K562 (cell line): ENCODE measurements around the gene ANKRD33. TPM values are rescaled to one million over a fixed set of nuclear protein-coding genes. Genes with fewer than 3 reads are reported as not detected.

Experiments used
- ARHGAP35 ChIP-seq: fragments of 450-650 bp; IDR thresholded peaks from 2 replicates; pipeline ENCODE4 v1.6.1; 2018; ENCODE audit not compliant: partially characterized antibody
- BACH1 ChIP-seq: fragments of 200-800 bp; sonication (Bioruptor generic); IDR thresholded peaks from 2 replicates; pipeline ENCODE4 v1.6.1; 2016; ENCODE audit warnings: missing genetic modification characterization, missing compliant biosample characterization
- COPS2 ChIP-seq: fragments of 450-650 bp; conservative IDR thresholded peaks from 2 replicates; pipeline ENCODE4 v1.6.1; 2016; ENCODE audit warnings: mild to moderate bottlenecking, moderate library complexity
- ETS2 ChIP-seq: IDR thresholded peaks from 2 replicates; pipeline ENCODE4 v1.6.1; 2016; ENCODE audit warnings: borderline replicate concordance, missing genetic modification characterization, mild to moderate bottlenecking, moderate library complexity, missing compliant biosample characterization; ENCODE audit not compliant: poor library complexity, severe bottlenecking
- GTF2F1 ChIP-seq: IDR thresholded peaks from 2 replicates; pipeline ENCODE4 v1.6.1; 2011; ENCODE audit warnings: low read depth, low read length, improper control_type of control experiment
- HDAC2 ChIP-seq: fragments of 450-650 bp; IDR thresholded peaks from 2 replicates; pipeline ENCODE4 v1.6.1; 2016; ENCODE audit warnings: mild to moderate bottlenecking
- HDAC8 ChIP-seq: fragments of 450-650 bp; IDR thresholded peaks from 2 replicates; pipeline ENCODE4 v1.6.1; 2016; ENCODE audit warnings: mild to moderate bottlenecking, missing genetic modification characterization, moderate library complexity, missing compliant biosample characterization
- JUND ChIP-seq, 2 experiments: IDR thresholded peaks; 2 replicates in 1 of 2; 3 replicates in 1 of 2; pipeline ENCODE4 v1.6.1; 2011; ENCODE audit warnings: borderline replicate concordance in 2 of 2, low read depth in 2 of 2, low read length in 2 of 2, improper control_type of control experiment in 1 of 2, missing biosample characterization in 1 of 2, missing genetic modification characterization in 1 of 2, missing genetic modification reagents in 1 of 2
- LCOR ChIP-seq: sonication (generic); formaldehyde crosslinking; IDR thresholded peaks from 2 replicates; pipeline ENCODE4 v1.8.0; 2022; ENCODE audit warnings: mild to moderate bottlenecking, missing genetic modification reagents
- MXI1 ChIP-seq: IDR thresholded peaks from 2 replicates; pipeline ENCODE4 v1.6.1; 2011; ENCODE audit warnings: low read depth, mild to moderate bottlenecking, improper control_type of control experiment, low read length
- PHF21A ChIP-seq: fragments of 450-650 bp; IDR thresholded peaks from 2 replicates; pipeline ENCODE4 v1.6.1; 2017; ENCODE audit warnings: low read depth, borderline replicate concordance
- PHF8 ChIP-seq: fragments of 200-600 bp; sonication (generic); IDR thresholded peaks from 2 replicates; pipeline ENCODE4 v1.6.1; 2012; ENCODE audit warnings: mixed run types, mild to moderate bottlenecking, inconsistent platforms, low read length, moderate library complexity, borderline replicate concordance
- POLR2A ChIP-seq: fragments of 450-650 bp; conservative IDR thresholded peaks from 2 replicates; pipeline ENCODE4 v1.6.1; 2016
- PYGO2 ChIP-seq: fragments of 450-650 bp; IDR thresholded peaks from 2 replicates; pipeline ENCODE4 v1.6.1; 2016; ENCODE audit warnings: mild to moderate bottlenecking, missing genetic modification characterization, moderate library complexity, missing compliant biosample characterization
- RBM15 ChIP-seq: fragments of 200-400 bp; formaldehyde crosslinking; IDR thresholded peaks from 2 replicates; pipeline ENCODE4 v1.6.1; 2018; ENCODE audit warnings: mild to moderate bottlenecking, low read length, moderate library complexity; ENCODE audit not compliant: insufficient read depth
- RHOXF2B ChIP-seq: fragments of 250-450 bp; sonication (Bioruptor Pico); conservative IDR thresholded peaks from 2 replicates; pipeline ENCODE4 v1.5.1; 2021
- SMARCB1 ChIP-seq: IDR thresholded peaks from 2 replicates; pipeline ENCODE4 v1.6.1; 2011; ENCODE audit warnings: improper control_type of control experiment, low read depth; ENCODE audit not compliant: insufficient read length
- SMARCC2 ChIP-seq: fragments of 450-650 bp; IDR thresholded peaks from 2 replicates; pipeline ENCODE4 v1.6.1; 2017; ENCODE audit warnings: antibody characterized with exemption, moderate library complexity, mild to moderate bottlenecking, low read depth
- TOE1 ChIP-seq, 2 experiments: fragments of 450-650 bp in 1 of 2; sonication (generic) in 1 of 2; formaldehyde crosslinking in 1 of 2; IDR thresholded peaks; 2 replicates each; pipeline versions ENCODE4 v1.7.1 to v1.8.0; 2016 to 2022; ENCODE audit warnings: borderline replicate concordance in 2 of 2, mild to moderate bottlenecking in 2 of 2, antibody characterized with exemption in 1 of 2, inconsistent platforms in 1 of 2, low read depth in 1 of 2, missing genetic modification reagents in 1 of 2, moderate library complexity in 1 of 2
- ZNF140 ChIP-seq: fragments of 250-450 bp; sonication (Bioruptor Pico); IDR thresholded peaks from 2 replicates; pipeline ENCODE4 v1.8.0; 2021; ENCODE audit warnings: moderate library complexity, mild to moderate bottlenecking, inconsistent platforms
- ZNF23 ChIP-seq: fragments of 250-450 bp; sonication (Bioruptor Pico); IDR thresholded peaks from 2 replicates; pipeline ENCODE4 v1.4.0; 2020; ENCODE audit warnings: mild to moderate bottlenecking
- polyA plus RNA-seq, 8 experiments: library from polyadenylated mRNA; depleted of rRNA in 4 of 8; stranded (reverse) in 5 of 8; unstranded in 3 of 8; fragments of >200 nt; fragmentation: Nextera tagmentation in 2 of 8; fragmentation: Illumina TruSeq in 1 of 8; extraction: Ambion mirVana in 2 of 8; extraction: Trizol in 1 of 8; gene quantifications; 2 replicates each; pipeline versions ENCODE4 v1.2.1 to v1.2.3, GENCODE V29; 2011 to 2014; ENCODE audit warnings: inconsistent platforms in 1 of 8, missing spikeins in 1 of 8
- total RNA-seq, 7 experiments: library from RNA; depleted of rRNA in 6 of 7; stranded (reverse); fragments of >200 nt in 6 of 7; fragmentation: Illumina TruSeq in 2 of 7; extraction: Trizol in 2 of 7; gene quantifications; 2 replicates each; pipeline versions ENCODE4 v1.2.1 to v1.2.3, GENCODE V29; 2011 to 2021; ENCODE audit warnings: low replicate concordance in 1 of 7
- TF ChIP-seq, protein P1 (sequence below): IDR thresholded peaks from 3 replicates; pipeline ENCODE4 v1.6.1; 2011; ENCODE audit warnings: borderline replicate concordance, mild to moderate bottlenecking; ENCODE audit not compliant: insufficient read length, insufficient read depth
- TF ChIP-seq, protein P2 (sequence below): fragments of 250-450 bp; sonication (Bioruptor Pico); IDR thresholded peaks from 2 replicates; pipeline ENCODE4 v1.9.0; 2021; ENCODE audit warnings: mild to moderate bottlenecking, inconsistent platforms
- TF ChIP-seq, protein P3 (sequence below): fragments of 250-450 bp; sonication (Bioruptor Pico); IDR thresholded peaks from 2 replicates; pipeline ENCODE4 v1.5.0; 2020; ENCODE audit warnings: mild to moderate bottlenecking

The ANKRD33 gene
- total and polyA plus RNA-seq, 9 of the 15 experiments (the other 6 are each of a cell fraction or from before 2014, with no cell fraction given), result 0.04 to 0.11 (median 0.07) TPM; not detected in 4

DNA sequence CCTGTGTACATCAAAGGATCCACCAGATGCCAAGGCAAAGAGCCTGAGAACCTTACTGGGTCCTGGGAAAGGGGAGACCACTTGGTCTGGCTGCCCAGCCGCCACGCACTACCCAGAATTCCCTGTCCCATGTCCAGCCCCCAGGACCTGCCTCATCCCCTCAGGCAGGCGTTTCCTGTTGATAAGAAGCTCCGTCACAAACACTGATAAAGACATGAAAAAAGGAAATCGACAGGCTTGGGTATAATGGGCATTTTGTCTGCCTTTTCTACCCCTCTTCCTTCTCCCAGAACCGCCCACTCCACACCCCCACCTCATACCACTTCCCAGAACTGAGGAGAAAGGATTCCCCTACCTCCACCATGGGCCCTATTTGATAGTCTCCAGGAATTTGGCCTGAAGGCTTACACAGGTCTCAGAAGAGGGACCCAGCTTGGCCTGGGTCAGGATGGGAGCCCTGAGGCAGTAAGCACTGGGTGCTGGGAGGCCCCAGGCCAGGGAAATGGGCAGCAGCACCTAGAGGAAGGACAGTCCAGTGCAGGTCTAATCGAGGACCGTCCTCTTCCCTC lies 38.2 kb downstream of the ANKRD33 start (continued):
- TF ChIP-seq RBM15, result no peak
- TF ChIP-seq MXI1, result no peak
- no peak for TF ChIP-seq ETS2 (tag)
- TF ChIP-seq PHF21A, result no peak
- TF ChIP-seq TOE1 (IDR thresholded peaks at IDR 0.05; ENCODE audit: borderline replicate concordance), result peak; percentile 33; the same call in 1 of the 2 replicates
- no peak for TF ChIP-seq TOE1 (CRISPR knock-in tag; IDR thresholded peaks at IDR 0.05; ENCODE audit: borderline replicate concordance, low read depth)
- TF ChIP-seq SMARCC2, result 0 out of 2 replicates have a peak, but pooled peaks have one; percentile 54
- TF ChIP-seq ZNF23 (CRISPR knock-in tag), result no peak
- TF ChIP-seq PHF8, result peak; percentile 36; the same call in 1 of the 2 replicates
- TF ChIP-seq JUND (IDR thresholded peaks at IDR 0.05; ENCODE audit: borderline replicate concordance, low read depth, low read length), result peak; percentile 48; the same call in 1 of the 2 replicates
- TF ChIP-seq JUND (tag; IDR thresholded peaks at IDR 0.05; ENCODE audit: borderline replicate concordance, low read depth, low read length), result peak; percentile 24; the same call in 1 of the 3 replicates
- TF ChIP-seq, protein P1, sequence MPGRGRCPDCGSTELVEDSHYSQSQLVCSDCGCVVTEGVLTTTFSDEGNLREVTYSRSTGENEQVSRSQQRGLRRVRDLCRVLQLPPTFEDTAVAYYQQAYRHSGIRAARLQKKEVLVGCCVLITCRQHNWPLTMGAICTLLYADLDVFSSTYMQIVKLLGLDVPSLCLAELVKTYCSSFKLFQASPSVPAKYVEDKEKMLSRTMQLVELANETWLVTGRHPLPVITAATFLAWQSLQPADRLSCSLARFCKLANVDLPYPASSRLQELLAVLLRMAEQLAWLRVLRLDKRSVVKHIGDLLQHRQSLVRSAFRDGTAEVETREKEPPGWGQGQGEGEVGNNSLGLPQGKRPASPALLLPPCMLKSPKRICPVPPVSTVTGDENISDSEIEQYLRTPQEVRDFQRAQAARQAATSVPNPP, result no peak
- no peak; the same call in 1 of the 2 replicates for TF ChIP-seq LCOR
- no peak for TF ChIP-seq HDAC8 (tag)
- peak; percentile 58 for TF ChIP-seq POLR2A
- no peak for TF ChIP-seq GTF2F1
- no peak for TF ChIP-seq ZNF140 (CRISPR knock-in tag)
- TF ChIP-seq COPS2, result no peak
- TF ChIP-seq, protein P2, sequence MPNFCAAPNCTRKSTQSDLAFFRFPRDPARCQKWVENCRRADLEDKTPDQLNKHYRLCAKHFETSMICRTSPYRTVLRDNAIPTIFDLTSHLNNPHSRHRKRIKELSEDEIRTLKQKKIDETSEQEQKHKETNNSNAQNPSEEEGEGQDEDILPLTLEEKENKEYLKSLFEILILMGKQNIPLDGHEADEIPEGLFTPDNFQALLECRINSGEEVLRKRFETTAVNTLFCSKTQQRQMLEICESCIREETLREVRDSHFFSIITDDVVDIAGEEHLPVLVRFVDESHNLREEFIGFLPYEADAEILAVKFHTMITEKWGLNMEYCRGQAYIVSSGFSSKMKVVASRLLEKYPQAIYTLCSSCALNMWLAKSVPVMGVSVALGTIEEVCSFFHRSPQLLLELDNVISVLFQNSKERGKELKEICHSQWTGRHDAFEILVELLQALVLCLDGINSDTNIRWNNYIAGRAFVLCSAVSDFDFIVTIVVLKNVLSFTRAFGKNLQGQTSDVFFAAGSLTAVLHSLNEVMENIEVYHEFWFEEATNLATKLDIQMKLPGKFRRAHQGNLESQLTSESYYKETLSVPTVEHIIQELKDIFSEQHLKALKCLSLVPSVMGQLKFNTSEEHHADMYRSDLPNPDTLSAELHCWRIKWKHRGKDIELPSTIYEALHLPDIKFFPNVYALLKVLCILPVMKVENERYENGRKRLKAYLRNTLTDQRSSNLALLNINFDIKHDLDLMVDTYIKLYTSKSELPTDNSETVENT (CRISPR knock-in tag), result no peak
- TF ChIP-seq BACH1 (tag), result peak; percentile 64; the same call in 1 of the 2 replicates
- TF ChIP-seq, protein P3, sequence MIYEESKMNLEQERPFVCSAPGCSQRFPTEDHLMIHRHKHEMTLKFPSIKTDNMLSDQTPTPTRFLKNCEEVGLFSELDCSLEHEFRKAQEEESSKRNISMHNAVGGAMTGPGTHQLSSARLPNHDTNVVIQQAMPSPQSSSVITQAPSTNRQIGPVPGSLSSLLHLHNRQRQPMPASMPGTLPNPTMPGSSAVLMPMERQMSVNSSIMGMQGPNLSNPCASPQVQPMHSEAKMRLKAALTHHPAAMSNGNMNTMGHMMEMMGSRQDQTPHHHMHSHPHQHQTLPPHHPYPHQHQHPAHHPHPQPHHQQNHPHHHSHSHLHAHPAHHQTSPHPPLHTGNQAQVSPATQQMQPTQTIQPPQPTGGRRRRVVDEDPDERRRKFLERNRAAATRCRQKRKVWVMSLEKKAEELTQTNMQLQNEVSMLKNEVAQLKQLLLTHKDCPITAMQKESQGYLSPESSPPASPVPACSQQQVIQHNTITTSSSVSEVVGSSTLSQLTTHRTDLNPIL (CRISPR knock-in tag), result no peak
- TF ChIP-seq RHOXF2B, result no peak
- TF ChIP-seq ARHGAP35, result no peak
- no peak; the same call in 1 of the 2 replicates for TF ChIP-seq HDAC2
- no peak for TF ChIP-seq PYGO2
- TF ChIP-seq SMARCB1, result no peak
